ENCODE measurements around the gene RTN1.

DNA sequence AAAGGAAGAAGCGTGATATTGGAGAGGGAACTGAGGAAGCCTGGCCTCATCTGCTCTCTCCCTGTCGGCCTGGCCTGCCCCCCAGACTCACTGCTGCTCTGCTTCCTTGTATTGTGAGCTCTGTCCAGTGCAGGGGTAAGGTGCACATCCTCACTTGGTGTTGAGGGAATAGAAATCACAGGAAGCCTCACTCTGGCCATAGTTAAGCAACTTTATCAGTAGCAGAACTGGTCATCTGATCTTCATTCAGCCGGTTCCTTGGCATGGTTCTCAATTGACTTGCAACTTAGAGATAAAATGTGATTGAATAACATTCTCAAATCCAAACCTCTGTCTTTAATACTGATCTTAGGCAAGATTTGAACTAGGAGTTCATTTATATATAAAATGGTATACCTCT is 282.5 kb downstream of the RTN1 start:
- TF ChIP-seq GATA2 (IDR thresholded peaks at IDR 0.05; ENCODE audit: low read depth, low read length) (no peak), GATA3 (IDR thresholded peaks at IDR 0.05; ENCODE audit: low read depth, low read length) (no peak)
